GM18526 (cell line): ENCODE measurements around the gene GRID2.

Source experiments
- POLR2A ChIP-seq: IDR thresholded peaks from 3 replicates; pipeline ENCODE4 v1.6.1; 2011; ENCODE audit not compliant: insufficient read length; ENCODE audit errors: extremely low read depth

GRID2 gene

GRCh38 chr4:92299152-92299551, 4.6 kb upstream of the GRID2 start:
- TF ChIP-seq POLR2A = no peak

- no peak for TF ChIP-seq POLR2A
Measured at GRCh38 chr4:92304121-92304520, 355 bp downstream of the GRID2 start.

- no peak for TF ChIP-seq POLR2A
Measured at GRCh38 chr4:92304606-92305005, 840 bp downstream of the GRID2 start.

GRCh38 chr4:92305148-92305877, 1.5 kb downstream of the GRID2 start:
- TF ChIP-seq POLR2A = no peak

GRCh38 chr4:92305878-92306520, 2.2 kb downstream of the GRID2 start:
- TF ChIP-seq POLR2A = no peak

- TF ChIP-seq POLR2A = no peak
Measured at GRCh38 chr4:92307181-92307580, 3.4 kb downstream of the GRID2 start.

- no peak for TF ChIP-seq POLR2A
Measured at GRCh38 chr4:92307866-92308265, 4.1 kb downstream of the GRID2 start.

- no peak for TF ChIP-seq POLR2A
Measured at GRCh38 chr4:92317047-92317446, 13.3 kb downstream of the GRID2 start.

GRCh38 chr4:92328095-92328494, 24.3 kb downstream of the GRID2 start:
- TF ChIP-seq POLR2A = no peak

GRCh38 chr4:92333016-92333415, 29.2 kb downstream of the GRID2 start:
- no peak for TF ChIP-seq POLR2A

- TF ChIP-seq POLR2A = no peak
Measured at GRCh38 chr4:92334716-92335350, 31.1 kb downstream of the GRID2 start.

GRCh38 chr4:92339676-92340075, 35.9 kb downstream of the GRID2 start:
- TF ChIP-seq POLR2A = no peak

GRCh38 chr4:92344216-92344615, 40.5 kb downstream of the GRID2 start:
- TF ChIP-seq POLR2A = no peak

GRCh38 chr4:92346289-92346688, 42.5 kb downstream of the GRID2 start:
- TF ChIP-seq POLR2A = no peak

- TF ChIP-seq POLR2A = no peak
Measured at GRCh38 chr4:92357966-92358365, 54.2 kb downstream of the GRID2 start.

- TF ChIP-seq POLR2A = no peak
Measured at GRCh38 chr4:92359491-92359890, 55.7 kb downstream of the GRID2 start.
